ENCODE measurements around the gene RNF175.

Gene RNF175

GRCh38 chr4:153798901-153799693 is 39.3 kb upstream of the RNF175 start:
- Histone ChIP-seq H3K27me3 (ENCODE audit: insufficient read depth, low read length, poor library complexity, severe bottlenecking) (no peaks in the 10 kb centered on the region), H3K9me3 (ENCODE audit: insufficient read depth, low read depth, low read length) (no peaks in the 10 kb centered on the region), H3K79me2 (ENCODE audit: insufficient read depth, low read length) (no peaks in the 10 kb centered on the region), H3K36me3 (ENCODE audit: insufficient read depth, low read length) (no peaks in the 10 kb centered on the region), H3F3A (ENCODE audit: low read depth) (no peaks in the 10 kb centered on the region), H2AFZ (ENCODE audit: low read length) (no peak overlapping the region), H3K9me2 (replicated peaks; ENCODE audit: low read depth, low read length) (no peaks in the 10 kb centered on the region), H3K4me1 (ENCODE audit: insufficient read depth, low read length, poor library complexity, severe bottlenecking) (no peaks in the 10 kb centered on the region), H3K4me2 (ENCODE audit: low read depth, low read length, poor library complexity, severe bottlenecking) (no peak overlapping the region), H4K20me1 (ENCODE audit: insufficient read depth, low read length, poor library complexity, severe bottlenecking) (no peaks in the 10 kb centered on the region), H3K9ac (ENCODE audit: low read depth, low read length, poor library complexity, severe bottlenecking) (no peak overlapping the region), H3K4me3 (ENCODE audit: low read length, poor library complexity, severe bottlenecking) (no peak overlapping the region)
- TF ChIP-seq CTCF (conservative IDR thresholded peaks at IDR 0.05; ENCODE audit: low read length) (no peak), EZH2phosphoT487 (IDR thresholded peaks at IDR 0.05; ENCODE audit: borderline replicate concordance) (no peak)

- Histone ChIP-seq H3K4me1 (ENCODE audit: insufficient read depth, low read length, poor library complexity, severe bottlenecking) (peaks cover 5% of the 10 kb centered on the region), H3K9me3 (ENCODE audit: insufficient read depth, low read depth, low read length) (no peaks in the 10 kb centered on the region), H3K9me2 (replicated peaks; ENCODE audit: low read depth, low read length) (no peaks in the 10 kb centered on the region), H3K9ac (ENCODE audit: low read depth, low read length, poor library complexity, severe bottlenecking) (no peak overlapping the region), H3K4me2 (ENCODE audit: low read depth, low read length, poor library complexity, severe bottlenecking) (no peak overlapping the region), H3K27me3 (ENCODE audit: insufficient read depth, low read length, poor library complexity, severe bottlenecking) (no peaks in the 10 kb centered on the region), H2AFZ (ENCODE audit: low read length) (no peak overlapping the region), H3K36me3 (ENCODE audit: insufficient read depth, low read length) (no peaks in the 10 kb centered on the region), H3F3A (ENCODE audit: low read depth) (no peaks in the 10 kb centered on the region), H4K20me1 (ENCODE audit: insufficient read depth, low read length, poor library complexity, severe bottlenecking) (no peaks in the 10 kb centered on the region), H3K4me3 (ENCODE audit: low read length, poor library complexity, severe bottlenecking) (no peak overlapping the region), H3K79me2 (ENCODE audit: insufficient read depth, low read length) (no peaks in the 10 kb centered on the region)
- peak; percentile 27; the same call in 1 of the 2 replicates for TF ChIP-seq CTCF (conservative IDR thresholded peaks at IDR 0.05; ENCODE audit: low read length)
- no peak for TF ChIP-seq EZH2phosphoT487 (IDR thresholded peaks at IDR 0.05; ENCODE audit: borderline replicate concordance)
Observed at GRCh38 chr4:153798420-153798819, 38.6 kb upstream of the RNF175 start.

GRCh38 chr4:153794006-153794405 is 34.2 kb upstream of the RNF175 start:
- TF ChIP-seq CTCF (conservative IDR thresholded peaks at IDR 0.05; ENCODE audit: low read length) (no peak), EZH2phosphoT487 (IDR thresholded peaks at IDR 0.05; ENCODE audit: borderline replicate concordance) (no peak)
- no peak overlapping the region for H3K4me3 ChIP-seq (ENCODE audit: low read length, poor library complexity, severe bottlenecking)
- no peaks in the 10 kb centered on the region for H3K27me3 ChIP-seq (ENCODE audit: insufficient read depth, low read length, poor library complexity, severe bottlenecking)
- H3K4me1 ChIP-seq (ENCODE audit: insufficient read depth, low read length, poor library complexity, severe bottlenecking) = peaks cover 5% of the 10 kb centered on the region
- H3F3A ChIP-seq (ENCODE audit: low read depth) = no peaks in the 10 kb centered on the region
- no peaks in the 10 kb centered on the region for H3K9me3 ChIP-seq (ENCODE audit: insufficient read depth, low read depth, low read length)
- H3K9ac ChIP-seq (ENCODE audit: low read depth, low read length, poor library complexity, severe bottlenecking) = no peak overlapping the region
- H2AFZ ChIP-seq (ENCODE audit: low read length) = no peak overlapping the region
- H3K4me2 ChIP-seq (ENCODE audit: low read depth, low read length, poor library complexity, severe bottlenecking) = no peak overlapping the region
- no peaks in the 10 kb centered on the region for H3K36me3 ChIP-seq (ENCODE audit: insufficient read depth, low read length)
- H4K20me1 ChIP-seq (ENCODE audit: insufficient read depth, low read length, poor library complexity, severe bottlenecking) = no peaks in the 10 kb centered on the region
- no peaks in the 10 kb centered on the region for H3K9me2 ChIP-seq (replicated peaks; ENCODE audit: low read depth, low read length)
- no peaks in the 10 kb centered on the region for H3K79me2 ChIP-seq (ENCODE audit: insufficient read depth, low read length)
